Astrocyte of the spinal cord (primary cell): Measurements from ENCODE around the gene TMEM9.

ENCODE experiments used
- DNase-seq: peaks from one replicate; pipeline ENCODE4 v3.0.0; 2011; ENCODE audit warnings: low read depth, low spot score
- H3K4me3 ChIP-seq: 2 replicates; pipeline ENCODE4 v1.5.1; 2011; ENCODE audit warnings: low read depth, mild to moderate bottlenecking, low read length, moderate library complexity
- CTCF ChIP-seq: IDR thresholded peaks from 2 replicates; pipeline ENCODE4 v1.5.1; 2012; ENCODE audit warnings: low read depth, mild to moderate bottlenecking, low read length, inconsistent platforms
- in situ Hi-C: cut with HindIII; loops from 2 replicates; pipeline ENCODE4 v1.10.0; 2017; ENCODE audit warnings: low sequenced_read_pairs

Gene TMEM9

GRCh38 chr1:201131398-201131797 is 22.9 kb downstream of the TMEM9 start:
- DNase-seq = no peak
- in situ Hi-C loops = no loop called here
- no peak for TF ChIP-seq CTCF
- no peak overlapping the region for H3K4me3 ChIP-seq

- no peak overlapping the region for H3K4me3 ChIP-seq
- no peak for DNase-seq
- in situ Hi-C loops = no loop called here
- TF ChIP-seq CTCF = no peak
These were observed 25.3 kb downstream of the TMEM9 start for GRCh38 chr1:201128962-201129361.

DNA sequence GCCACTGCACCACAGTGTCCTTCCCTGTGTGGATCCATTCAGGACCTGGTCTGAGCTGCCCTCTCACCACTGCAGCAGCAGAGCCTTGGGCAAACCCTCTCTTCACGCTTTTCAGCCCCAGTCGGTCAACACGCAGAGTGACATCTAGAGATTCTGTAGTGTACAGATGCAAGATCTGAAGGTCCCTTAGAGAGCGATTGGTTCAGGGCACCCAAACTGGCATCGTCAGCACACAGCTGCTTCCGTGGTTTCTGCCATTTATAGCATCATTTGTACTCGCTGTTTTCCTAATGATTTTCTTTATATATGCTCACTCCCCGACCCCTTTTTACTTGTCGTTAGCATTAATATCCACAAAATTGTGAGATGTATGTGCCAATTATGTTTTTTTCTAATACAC is 25.8 kb downstream of the TMEM9 start:
- in situ Hi-C loops = no loop called here
- DNase-seq = no peak
- no peak for TF ChIP-seq CTCF
- H3K4me3 ChIP-seq = no peak overlapping the region

DNA sequence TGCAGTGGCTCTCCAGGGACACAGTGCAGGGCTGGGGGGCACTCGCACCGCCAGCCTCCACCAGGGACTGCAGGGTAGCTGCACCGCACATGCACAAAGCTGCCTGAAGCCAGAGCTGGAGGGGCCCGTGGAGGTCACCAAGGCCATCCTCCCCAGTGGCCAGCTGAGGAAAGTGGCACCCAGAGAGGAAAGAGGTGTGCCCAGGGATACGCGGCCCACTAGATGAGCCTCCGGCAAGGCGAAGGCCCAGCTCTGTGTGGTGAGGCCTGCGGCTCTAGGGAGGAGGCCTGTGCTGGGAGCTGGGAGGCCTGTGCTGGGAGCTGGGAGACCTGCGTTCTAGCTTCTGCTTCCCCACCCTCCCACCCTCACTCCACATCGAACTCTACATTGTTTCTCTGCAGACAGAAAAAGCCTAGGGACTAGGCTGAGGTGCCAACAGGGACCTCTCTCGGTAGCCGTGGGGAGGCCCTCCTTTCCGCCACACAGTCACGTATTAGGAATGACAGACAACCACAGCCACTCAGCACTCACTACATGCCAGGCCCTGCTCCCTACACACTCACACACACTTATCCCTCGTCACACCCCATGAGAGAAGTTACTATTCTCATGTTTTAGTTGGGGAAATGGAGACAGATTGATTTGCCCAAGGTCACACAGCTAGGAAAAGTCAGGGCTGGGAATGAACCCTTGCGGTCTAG is 26.4 kb downstream of the TMEM9 start:
- H3K4me3 ChIP-seq = no peak overlapping the region
- DNase-seq = peak; percentile 59
- TF ChIP-seq CTCF = no peak
- in situ Hi-C loops = no loop called here

DNA sequence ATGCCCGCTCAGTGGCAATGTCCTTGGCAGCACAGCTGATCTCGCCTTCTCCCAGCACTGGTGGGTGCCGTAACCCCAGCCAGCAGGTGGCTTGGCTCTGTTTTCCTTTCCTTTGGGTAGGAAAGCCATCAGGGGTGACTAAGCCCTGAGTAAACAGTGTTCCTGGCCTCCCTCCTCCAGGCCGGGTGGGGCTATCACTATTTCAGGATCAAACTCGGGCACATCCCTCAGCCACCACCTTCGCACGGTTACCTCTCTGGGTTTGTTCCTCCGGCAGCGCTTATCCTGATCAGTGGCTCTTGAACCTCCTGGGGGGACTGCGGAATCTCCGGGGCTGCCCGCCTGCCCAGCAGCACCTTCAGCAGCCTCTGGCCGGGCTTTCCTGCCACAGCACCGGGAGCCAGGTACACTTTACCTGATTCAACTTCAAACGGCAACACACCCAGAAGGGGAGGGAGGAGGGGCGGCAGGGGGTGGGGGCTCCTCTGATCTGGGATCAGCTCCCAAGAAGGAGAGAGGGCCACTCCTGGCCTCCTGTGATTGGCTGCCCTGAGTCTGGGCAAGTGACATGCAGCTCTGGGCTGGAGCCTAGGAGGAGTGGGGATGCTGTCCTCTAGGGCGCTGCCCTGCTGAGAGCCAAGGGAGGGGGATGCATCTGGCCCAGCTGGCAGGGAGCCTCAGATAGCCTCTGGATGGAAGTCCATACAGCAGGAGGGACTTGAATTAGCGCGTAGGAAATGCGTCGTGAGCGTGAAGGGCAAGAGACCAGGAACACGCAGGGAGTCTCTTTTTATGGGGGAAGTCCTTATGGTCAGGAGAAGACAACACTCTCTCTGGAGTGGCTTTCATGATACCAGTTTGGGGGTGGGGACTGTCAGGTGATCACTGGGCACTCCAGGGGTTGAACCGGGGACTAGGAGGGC is 27.2 kb downstream of the TMEM9 start, which contains the start of gene ASCL5:
ASCL5 (minus strand) TSS at position 353 of the 923 bp plus-strand sequence. CDS start 11,812 bp downstream, outside the sequence.
- DNase-seq = peak; percentile 50
- TF ChIP-seq CTCF = peak; percentile 11
- in situ Hi-C loops = no loop called here
- no peak within 1 kb of the TSS for H3K4me3 ChIP-seq

DNA sequence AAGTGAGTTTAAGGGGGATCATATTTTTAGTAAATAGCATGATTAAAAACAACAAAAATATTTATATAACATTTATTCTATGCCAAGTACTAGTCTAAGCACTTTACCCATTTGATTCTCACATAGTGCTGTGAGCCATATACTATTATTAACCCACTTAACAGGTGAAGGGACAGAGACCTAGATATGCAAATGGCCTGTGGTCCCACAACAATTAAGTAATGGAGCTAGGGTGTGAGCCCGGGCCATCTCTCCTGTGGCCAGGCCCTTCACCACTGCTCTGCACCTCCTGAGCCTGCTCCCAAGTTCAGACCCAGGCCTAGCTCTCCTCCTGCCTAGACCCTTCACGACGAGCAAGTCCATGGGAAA is 27.8 kb downstream of the TMEM9 start:
- TF ChIP-seq CTCF = no peak
- H3K4me3 ChIP-seq = no peak overlapping the region
- in situ Hi-C loops = no loop called here
- DNase-seq = peak; percentile 4
